Anterior cingulate cortex (tissue), 58 donors: ENCODE measurements around the gene ABI1.
"Not testable (repeated sequence)": the region's sequence is repeated elsewhere in the genome, so short reads cannot be mapped to it uniquely, and the experiment has no call there.

Experiments
- DNase-seq, 58 donors: peaks; one replicate each; lab custom pipeline; 2025; lab: John Stamatoyannopoulos, UW

Gene ABI1

DNA sequence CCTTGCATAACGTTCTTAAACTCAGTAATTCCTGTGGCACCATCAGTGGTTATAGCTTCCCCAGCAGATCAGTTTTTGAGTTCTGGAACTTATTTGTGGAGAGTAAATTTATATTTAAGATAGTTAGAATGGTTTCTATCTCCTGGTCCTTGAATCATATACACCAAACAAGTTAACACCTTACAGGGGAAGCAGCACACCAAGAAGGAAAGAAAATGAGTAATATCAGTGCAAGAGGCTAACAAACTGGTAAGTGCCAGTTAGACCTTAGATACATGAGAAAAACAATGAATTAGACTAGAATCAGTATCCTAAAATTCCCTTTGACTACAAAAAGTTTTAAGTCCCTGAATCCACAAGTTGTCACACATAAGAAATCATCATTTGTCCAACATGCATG is 54.2 kb downstream of the ABI1 start:
- no peak for DNase-seq

GRCh38 chr10:26805567-26806245 is 55.1 kb downstream of the ABI1 start:
- peak in 6 of 58 donors; percentile 3 to 58 (median 20) for DNase-seq

DNA sequence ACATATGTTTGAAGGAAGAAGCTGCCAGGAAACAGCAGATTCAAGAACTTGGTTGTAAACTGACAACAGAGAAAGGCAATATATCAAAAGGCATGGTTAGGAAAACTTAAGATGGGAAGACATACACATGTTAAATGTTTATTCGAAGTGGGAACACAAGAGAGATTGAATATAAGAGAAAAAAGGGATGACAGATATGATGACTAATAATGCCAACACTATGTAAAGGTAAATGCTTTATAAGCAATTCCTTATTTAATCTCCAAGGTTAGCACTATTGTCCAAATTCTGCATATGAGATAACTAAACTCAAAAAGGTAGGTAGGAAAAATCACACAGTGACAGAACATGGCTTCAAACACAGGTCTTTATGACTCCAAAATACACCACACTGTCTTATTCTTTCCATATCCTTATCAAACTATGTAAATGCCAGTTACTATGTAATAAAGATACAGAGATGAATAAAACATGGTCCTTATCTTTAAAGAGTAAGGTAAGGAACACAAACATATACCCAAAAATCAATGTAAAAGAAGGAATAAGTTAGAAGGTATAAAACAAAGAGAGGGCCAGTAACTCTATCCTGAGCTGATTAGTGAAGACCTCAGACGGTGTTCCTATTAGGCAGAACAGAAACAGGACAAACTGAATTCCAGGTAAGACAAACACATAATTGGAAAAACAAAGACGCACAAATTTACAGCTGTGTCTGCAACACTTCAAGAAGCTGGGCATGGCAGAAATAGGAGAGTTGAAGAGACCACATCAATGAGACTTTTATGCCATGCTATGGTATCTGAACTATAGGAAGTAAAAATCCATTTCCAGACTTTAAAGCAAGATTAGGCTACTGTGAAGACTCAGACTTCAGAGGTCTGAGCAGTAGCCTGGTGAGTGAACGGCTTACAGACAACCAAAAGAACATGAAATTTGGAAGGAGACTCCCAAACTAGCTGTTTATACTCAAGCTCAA is 56.1 kb downstream of the ABI1 start:
- no peak for DNase-seq

- DNase-seq: no peak
Observed at GRCh38 chr10:26803849-26804248, 56.9 kb downstream of the ABI1 start.

- no peak for DNase-seq
Observed at GRCh38 chr10:26802527-26802926, 58.2 kb downstream of the ABI1 start.

DNA sequence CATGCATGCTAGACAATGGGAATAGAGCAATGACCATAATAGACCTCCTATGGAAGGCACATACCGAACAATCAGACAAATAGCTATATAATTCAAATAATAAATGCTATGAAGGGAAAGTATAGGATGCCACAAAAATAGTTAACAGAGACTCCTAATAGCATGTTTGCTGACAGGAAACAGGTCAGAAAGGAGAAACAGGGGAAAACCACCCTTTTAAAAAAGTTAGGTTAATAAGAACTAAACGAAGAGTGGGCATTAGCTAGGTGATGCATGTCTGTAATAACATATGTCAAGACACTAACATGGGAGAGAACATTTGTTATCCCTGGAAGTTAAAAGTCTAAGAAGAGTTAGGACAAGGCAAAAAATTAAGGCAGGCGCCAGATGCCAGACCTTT is 58.9 kb downstream of the ABI1 start:
- DNase-seq: no peak

DNA sequence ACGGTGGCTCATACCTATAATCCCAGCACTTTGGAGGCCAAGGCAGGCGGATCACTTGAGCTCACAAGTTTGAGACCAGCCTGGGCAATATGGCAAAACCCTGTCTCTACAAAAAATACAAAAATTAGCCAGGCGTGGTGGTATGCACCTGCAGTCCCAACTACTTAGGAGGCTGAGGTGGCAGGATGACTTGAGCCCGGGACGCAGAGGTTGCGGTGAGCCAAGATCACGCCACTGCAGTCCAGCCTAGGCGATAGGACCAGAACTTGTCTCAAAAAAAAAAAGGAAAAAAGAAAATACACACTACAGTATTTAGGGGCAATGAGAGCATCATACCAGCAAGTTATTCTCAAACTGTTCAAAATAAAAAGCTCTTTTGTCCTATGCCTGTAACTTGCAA is 59.5 kb downstream of the ABI1 start:
- no peak for DNase-seq

DNA sequence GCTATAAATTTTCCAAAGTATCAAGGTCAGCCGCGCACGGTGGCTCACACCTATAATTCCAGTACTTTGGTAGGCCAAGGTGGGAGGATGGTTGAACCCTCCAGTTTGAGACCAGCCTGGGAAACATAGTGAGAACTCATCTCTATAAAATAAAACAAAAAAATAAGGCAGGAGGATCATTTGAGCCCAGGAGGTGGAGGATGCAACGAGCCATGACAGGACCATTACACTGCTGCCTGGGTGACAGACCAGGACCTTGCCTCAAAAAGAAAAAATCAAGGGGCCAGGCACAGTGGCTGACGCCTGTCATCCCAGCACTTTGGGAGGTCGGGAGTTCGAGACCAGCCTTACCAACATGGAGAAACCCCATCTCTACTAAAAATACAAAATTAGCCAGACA is 60.3 kb downstream of the ABI1 start:
- DNase-seq: no peak

DNA sequence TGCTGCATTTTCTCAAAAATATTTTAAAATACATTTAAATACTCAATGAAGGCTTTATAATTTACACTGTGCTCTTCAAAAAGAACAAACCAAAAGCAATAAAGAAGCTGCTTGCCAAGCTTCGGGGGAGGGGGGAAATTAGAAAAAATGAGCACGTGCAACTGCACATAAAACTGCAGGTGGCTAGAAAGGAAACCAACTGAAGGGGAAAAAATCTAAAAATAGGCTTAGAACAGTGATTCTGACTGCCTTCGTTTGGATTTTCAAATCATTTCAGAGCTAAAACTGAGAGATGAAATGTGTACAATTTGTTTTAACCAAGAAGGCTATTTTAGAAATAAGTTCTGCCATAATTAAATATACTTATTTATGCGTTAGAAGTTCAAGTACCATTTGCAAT is 61.4 kb downstream of the ABI1 start:
- peak in 15 of 58 donors; percentile 1 to 35 (median 14) for DNase-seq

DNA sequence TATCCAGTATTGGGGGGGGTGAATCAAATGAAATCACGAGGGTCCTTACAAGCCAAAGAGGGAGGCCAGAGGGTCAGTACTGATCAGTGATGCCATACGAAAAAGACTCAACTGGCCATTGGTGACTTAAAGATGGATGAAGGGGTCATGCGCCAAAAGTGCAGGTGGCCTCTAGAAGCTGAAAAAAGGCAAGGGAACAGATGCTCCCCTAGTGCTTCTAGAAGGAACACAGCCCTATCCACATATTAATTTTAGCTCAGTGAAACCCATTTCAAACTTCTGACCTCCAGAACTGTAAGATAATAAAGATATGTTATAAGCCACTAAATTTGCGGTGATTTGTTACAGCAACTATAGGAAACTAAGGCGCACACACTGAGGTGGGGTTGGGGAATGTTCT is 62.5 kb downstream of the ABI1 start:
- DNase-seq: no peak

- no peak for DNase-seq
Observed at GRCh38 chr10:26797340-26797739, 63.4 kb downstream of the ABI1 start.

GRCh38 chr10:26792758-26793495 is 67.8 kb downstream of the ABI1 start:
- DNase-seq: peak in 1 of 58 donors; percentile 62

GRCh38 chr10:26790221-26790995 is 70.3 kb downstream of the ABI1 start:
- DNase-seq: no peak

GRCh38 chr10:26789779-26790178 is 71.0 kb downstream of the ABI1 start:
- not testable (repeated sequence) for DNase-seq

GRCh38 chr10:26787362-26787761 is 73.4 kb downstream of the ABI1 start:
- peak in 2 of 58 donors; percentile 24 to 45 for DNase-seq

DNA sequence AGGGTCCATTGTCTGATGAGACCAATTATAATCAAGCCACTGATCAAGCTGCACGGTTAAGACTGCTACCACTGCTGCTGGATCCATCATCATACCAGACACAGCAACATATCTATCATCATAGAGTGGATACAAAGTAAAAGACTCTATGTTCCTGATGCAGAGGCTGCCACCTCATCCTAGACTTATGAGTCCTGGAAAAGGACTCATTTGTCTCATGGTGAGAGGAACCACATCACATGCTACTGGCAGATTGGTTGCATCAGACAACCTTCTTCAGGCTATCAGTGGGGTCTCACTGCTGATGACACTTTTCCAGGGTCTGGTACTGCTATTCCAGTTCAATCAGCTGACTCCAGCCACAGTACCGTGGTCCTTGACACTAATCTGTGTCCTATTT is 79.0 kb downstream of the ABI1 start:
- no peak for DNase-seq

DNA sequence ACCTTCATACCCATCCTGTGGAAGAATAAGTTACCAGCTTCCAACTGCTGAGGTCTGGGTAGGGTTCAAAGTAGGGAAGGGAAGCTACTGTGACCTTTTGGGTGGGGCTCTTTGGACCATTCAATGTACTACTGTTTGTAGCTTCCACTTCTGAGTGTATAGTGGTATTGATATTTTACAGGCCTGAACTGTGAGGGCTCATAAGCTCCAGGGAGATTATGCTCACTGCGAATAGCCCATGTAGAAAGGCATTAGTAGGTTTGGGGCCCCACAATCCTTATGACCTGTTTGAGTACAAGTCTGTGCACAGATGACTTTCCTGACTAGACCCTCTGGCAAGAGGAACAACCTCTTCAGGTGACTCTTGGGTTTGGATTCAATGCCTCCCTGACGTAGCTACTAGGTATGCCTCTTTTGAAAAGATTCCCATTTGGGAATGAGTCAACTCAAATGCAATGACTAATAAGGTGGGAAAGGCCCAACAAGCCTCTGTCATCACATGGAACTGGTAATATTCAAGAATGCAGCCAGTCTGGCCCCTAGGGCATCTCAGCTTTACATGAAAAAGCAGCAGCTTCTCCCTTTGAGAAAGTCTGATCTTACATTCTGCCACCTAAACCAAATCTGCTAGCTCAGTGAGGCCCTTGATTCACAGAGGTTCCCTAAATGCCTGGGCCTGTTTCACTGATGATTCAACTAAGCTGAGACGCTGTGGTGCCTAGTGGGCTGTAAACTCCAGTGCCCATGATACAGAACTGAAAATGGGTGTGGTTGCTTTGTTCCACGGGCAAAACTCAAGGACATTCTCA is 79.8 kb downstream of the ABI1 start:
- no peak for DNase-seq

DNA sequence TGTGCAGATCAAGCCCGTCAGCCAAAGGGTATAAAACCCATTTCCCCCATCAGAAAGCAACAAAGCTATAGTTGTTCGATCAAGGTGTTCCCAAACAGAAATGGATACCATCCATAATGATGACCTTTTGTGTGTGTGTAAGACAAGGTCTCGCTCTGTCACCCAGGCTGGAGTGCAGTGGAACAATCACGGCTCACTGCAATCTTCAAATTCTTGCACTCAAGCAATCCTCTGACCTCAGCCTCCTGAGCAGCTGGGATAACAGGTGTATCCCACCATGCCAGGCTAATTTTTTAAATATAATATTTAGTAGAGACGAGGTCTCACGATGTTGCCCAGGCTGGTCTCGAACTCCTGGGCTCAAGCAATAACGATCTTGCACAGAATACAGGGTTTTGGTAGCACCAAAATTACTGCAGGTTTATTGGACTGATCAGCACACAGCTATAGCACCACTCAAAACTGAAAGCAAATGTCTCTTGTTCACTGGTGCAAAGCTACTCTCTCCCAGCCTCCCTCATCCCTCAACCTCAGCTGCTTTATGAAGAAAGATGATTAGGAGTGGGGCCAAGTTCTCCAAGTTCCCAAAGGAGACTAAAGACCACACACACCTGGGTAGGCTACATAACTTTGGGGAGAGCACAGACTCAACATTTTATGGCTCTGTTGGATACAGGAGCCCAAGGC is 80.5 kb downstream of the ABI1 start:
- DNase-seq: no peak
